Sigmoid colon (tissue), 7 donors: Measurements from ENCODE around the gene BTNL8. TPM values are rescaled to one million over a fixed set of nuclear protein-coding genes. Genes with fewer than 3 reads are reported as not detected.

Experiments used
- DNase-seq: peaks from one replicate; pipeline ENCODE4 v3.0.0-alpha.2; 2019
- H3K27ac ChIP-seq, 4 donors: fragments of 200-600 bp; sonication (generic); one replicate each; pipeline ENCODE4 v1.5.1; 2016 to 2019; ENCODE audit warnings: mild to moderate bottlenecking in 1 of 4
- H3K27me3 ChIP-seq, 3 donors: fragments of 200-600 bp; sonication (generic); one replicate each; pipeline ENCODE4 v1.5.1; 2019; ENCODE audit warnings: mild to moderate bottlenecking in 1 of 3
- H3K36me3 ChIP-seq, 4 donors: fragments of 200-600 bp; sonication (generic); one replicate each; pipeline ENCODE4 v1.5.1; 2016 to 2019
- H3K4me1 ChIP-seq, 4 donors: fragments of 200-600 bp; sonication (generic); one replicate each; pipeline ENCODE4 v1.5.1; 2017 to 2019
- H3K4me3 ChIP-seq, 4 donors: fragments of 200-600 bp; sonication (generic); one replicate each; pipeline ENCODE4 v1.5.1; 2017 to 2019; ENCODE audit warnings: mild to moderate bottlenecking in 2 of 4, moderate library complexity in 1 of 4
- H3K9me3 ChIP-seq, 4 donors: fragments of 200-600 bp in 3 of 4; sonication (generic) in 3 of 4; one replicate each; pipeline versions ENCODE4 v1.5.1 to v1.6.1; 2013 to 2019
- CTCF ChIP-seq, 4 experiments: fragments of 450-650 bp in 3 of 4; fragments of 200-600 bp in 1 of 4; IDR thresholded peaks; one replicate each; pipeline ENCODE4 v1.5.1; 2016 to 2019; ENCODE audit warnings: antibody characterized with exemption in 4 of 4, mild to moderate bottlenecking in 3 of 4, moderate library complexity in 2 of 4
- EP300 ChIP-seq, 4 donors: sonication (generic); formaldehyde crosslinking; IDR thresholded peaks; one replicate each; pipeline ENCODE4 v1.6.1; 2017; ENCODE audit warnings: antibody characterized with exemption in 4 of 4
- POLR2A ChIP-seq, 2 donors: fragments of 450-650 bp; IDR thresholded peaks; one replicate each; pipeline ENCODE4 v1.6.1; 2016; ENCODE audit warnings: antibody characterized with exemption in 2 of 2, mild to moderate bottlenecking in 2 of 2, moderate library complexity in 2 of 2
- POLR2AphosphoS5 ChIP-seq, 4 donors: sonication (generic); formaldehyde crosslinking; IDR thresholded peaks; one replicate each; pipeline ENCODE4 v1.6.1; 2017; ENCODE audit warnings: antibody characterized with exemption in 4 of 4
- WGBS, 2 donors: extraction: QIAGEN DNeasy Blood & Tissue Kit; methylation state at CpG; one replicate each; pipeline ENCODE4 v1.1.7; 2013; 5-methylcytosine and 5-hydroxymethylcytosine counted together
- intact Hi-C: fragments of 100-400 bp; cut with DNase I; formaldehyde crosslinking; loops from one replicate; pipeline ENCODE4 v1.15.1; 2023
- polyA plus RNA-seq, 3 donors: library from polyadenylated mRNA; stranded (reverse); fragments of 200-250 nt; gene quantifications; one replicate each; pipeline ENCODE4 v1.2.3, GENCODE V29; 2013
- total RNA-seq, 4 donors: library from RNA; depleted of rRNA; stranded (reverse); fragments of >200 nt; gene quantifications; one replicate each; pipeline ENCODE4 v1.1.0, GENCODE V29; 2016
- donor health status: healthy with polysubstance abuse.
- donor health status: Bipolar disorder and iron deficiency.
- donor health status: healthy.

Gene BTNL8
- total and polyA plus RNA-seq, 7 donors = 0.27 to 32.2 (median 15.6) TPM; not detected in 2

- peaks cover 0 to 6% (median 0%) of the 10 kb centered on the region in 3 donors for H3K27me3 ChIP-seq
- DNase-seq = no peak
- H3K4me1 ChIP-seq = no peaks in the 10 kb centered on the region
- TF ChIP-seq POLR2AphosphoS5 (IDR thresholded peaks at IDR 0.05) = no peak
- no peak for TF ChIP-seq EP300 (IDR thresholded peaks at IDR 0.05)
- TF ChIP-seq CTCF (IDR thresholded peaks at IDR 0.05) = no peak
- TF ChIP-seq POLR2A (IDR thresholded peaks at IDR 0.05) = no peak
- H3K36me3 ChIP-seq = no peaks in the 10 kb centered on the region
- intact Hi-C loops = no loop called here
- 94 to 98% methylated on average over 31 of the region's 31 CpGs for WGBS, 2 donors
- H3K9me3 ChIP-seq = no peaks in the 10 kb centered on the region
- no peak overlapping the region for H3K27ac ChIP-seq
- H3K4me3 ChIP-seq = no peak overlapping the region
Observed at GRCh38 chr5:180970336-180970735, 71.4 kb downstream of the BTNL8 start.

- TF ChIP-seq POLR2A (IDR thresholded peaks at IDR 0.05) (no peak), EP300 (IDR thresholded peaks at IDR 0.05) (no peak), CTCF (IDR thresholded peaks at IDR 0.05) (no peak), POLR2AphosphoS5 (IDR thresholded peaks at IDR 0.05) (no peak)
- 23 to 72% methylated on average over 4 of the region's 4 CpGs for WGBS, 2 donors
- DNase-seq = no peak
- intact Hi-C loops = no loop called here
- Histone ChIP-seq H3K9me3 (no peaks in the 10 kb centered on the region), H3K4me3 (no peak overlapping the region), H3K27me3 (peaks cover 0 to 6% (median 0%) of the 10 kb centered on the region in 3 donors), H3K36me3 (no peaks in the 10 kb centered on the region), H3K27ac (no peak overlapping the region), H3K4me1 (no peaks in the 10 kb centered on the region)
Observed at GRCh38 chr5:180970875-180971274, 71.9 kb downstream of the BTNL8 start.

GRCh38 chr5:180974612-180975315 is 75.8 kb downstream of the BTNL8 start:
- intact Hi-C loops = no loop called here

GRCh38 chr5:180975338-180975737 is 76.4 kb downstream of the BTNL8 start:
- intact Hi-C loops = no loop called here
- WGBS, 2 donors = 64 to 89% methylated on average over 2 of the region's 2 CpGs
- TF ChIP-seq POLR2A (IDR thresholded peaks at IDR 0.05) (no peak), POLR2AphosphoS5 (IDR thresholded peaks at IDR 0.05) (no peak), EP300 (IDR thresholded peaks at IDR 0.05) (no peak), CTCF (IDR thresholded peaks at IDR 0.05) (no peak)

More at GRCh38 chr5:180974612-180975315, 75.8 kb downstream of the BTNL8 start:
- Histone ChIP-seq H3K4me3 (no peak overlapping the region), H3K27ac (no peak overlapping the region), H3K36me3 (no peaks in the 10 kb centered on the region), H3K4me1 (no peaks in the 10 kb centered on the region), H3K27me3 (no peaks in the 10 kb centered on the region), H3K9me3 (no peaks in the 10 kb centered on the region)
- no peak for DNase-seq
- no peak for TF ChIP-seq EP300 (IDR thresholded peaks at IDR 0.05)
- TF ChIP-seq CTCF (IDR thresholded peaks at IDR 0.05) = no peak
- TF ChIP-seq POLR2AphosphoS5 (IDR thresholded peaks at IDR 0.05) = no peak
- no peak for TF ChIP-seq POLR2A (IDR thresholded peaks at IDR 0.05)
- WGBS, 2 donors = 44 to 86% methylated on average over 2 of the region's 2 CpGs

More at GRCh38 chr5:180975338-180975737, 76.4 kb downstream of the BTNL8 start:
- Histone ChIP-seq H3K4me1 (no peaks in the 10 kb centered on the region), H3K27me3 (no peaks in the 10 kb centered on the region), H3K27ac (no peak overlapping the region), H3K9me3 (no peaks in the 10 kb centered on the region), H3K36me3 (no peaks in the 10 kb centered on the region), H3K4me3 (no peak overlapping the region)
- DNase-seq = no peak
